Lung (tissue), 12 donors: ENCODE measurements around the gene GSK3A. TPM values are rescaled to one million over a fixed set of nuclear protein-coding genes. Genes with fewer than 3 reads are reported as not detected.

Source experiments
- ATAC-seq: fragments of 200-7000 bp; cut with Tn5 transposase; one replicate; pipeline ENCODE4 v1.9.1; 2020; ENCODE audit warnings: moderate number of reproducible peaks; ENCODE audit not compliant: insufficient read depth, low FRiP score
- DNase-seq, 3 donors: peaks; one replicate each; pipeline ENCODE4 v3.0.0-alpha.2; 2013 to 2017
- H3K27ac ChIP-seq, 2 donors: one replicate each; pipeline ENCODE4 v1.5.1; 2013; ENCODE audit warnings: mild to moderate bottlenecking in 2 of 2, moderate library complexity in 2 of 2, control low read depth in 1 of 2, inconsistent platforms in 1 of 2, low read depth in 1 of 2, low read length in 1 of 2
- H3K27me3 ChIP-seq, 3 donors: one replicate each; pipeline ENCODE4 v1.5.1; 2013; ENCODE audit warnings: low read length in 2 of 3; ENCODE audit not compliant: control insufficient read depth in 3 of 3, insufficient read depth in 3 of 3
- H3K36me3 ChIP-seq, 4 donors: one replicate each; pipeline ENCODE4 v1.5.1; 2013; ENCODE audit warnings: low read length in 4 of 4, mild to moderate bottlenecking in 1 of 4, moderate library complexity in 1 of 4; ENCODE audit not compliant: control insufficient read depth in 4 of 4, insufficient read depth in 4 of 4
- H3K4me1 ChIP-seq, 5 donors: one replicate each; pipeline ENCODE4 v1.5.1; 2013; ENCODE audit warnings: low read length in 5 of 5, mild to moderate bottlenecking in 2 of 5, moderate library complexity in 1 of 5; ENCODE audit not compliant: control insufficient read depth in 5 of 5, insufficient read depth in 5 of 5
- H3K4me3 ChIP-seq: one replicate; pipeline ENCODE4 v1.5.1; 2013; ENCODE audit warnings: mild to moderate bottlenecking, control low read depth, moderate library complexity
- H3K9ac ChIP-seq, 2 donors: one replicate each; pipeline ENCODE4 v1.5.1; 2013; ENCODE audit warnings: low read length in 2 of 2, control low read depth in 1 of 2; ENCODE audit not compliant: insufficient read depth in 1 of 2
- H3K9me3 ChIP-seq, 4 donors: one replicate each; pipeline ENCODE4 v1.5.1; 2013; ENCODE audit warnings: low read length in 3 of 4, mild to moderate bottlenecking in 1 of 4, moderate library complexity in 1 of 4; ENCODE audit not compliant: control insufficient read depth in 4 of 4, insufficient read depth in 3 of 4
- CTCF ChIP-seq: IDR thresholded peaks from 2 replicates; pipeline ENCODE4 v1.5.1; 2012; ENCODE audit warnings: mild to moderate bottlenecking; ENCODE audit errors: control extremely low read depth, extremely low read depth
- WGBS, 2 donors: extraction: QIAGEN DNeasy Blood & Tissue Kit; methylation state at CpG; one replicate each; pipeline ENCODE4 v1.1.7; 2013; 5-methylcytosine and 5-hydroxymethylcytosine counted together
- polyA plus RNA-seq, 2 donors: library from polyadenylated mRNA; stranded (reverse); fragments of 200-250 nt; gene quantifications; one replicate each; pipeline ENCODE4 v1.2.1, GENCODE V29; 2013
- total RNA-seq, 2 donors: library from RNA; depleted of rRNA in 1 of 2; stranded (reverse); fragments of >200 nt in 1 of 2; gene quantifications; one replicate each; pipeline ENCODE4 v1.2.1, GENCODE V29; 2014 to 2021
- donor health status: control.
- donor health status: control.
- donor health status: Bipolar disorder and iron deficiency.
- donor health status: healthy.
- donor health status: DM: yes; HTN: yes; CAD: no.

GSK3A gene
- total and polyA plus RNA-seq, 4 donors = 23.7 to 54.2 (median 46.2) TPM

- H3K36me3 ChIP-seq = peaks cover 0 to 19% (median 12%) of the 10 kb centered on the region in 4 donors
- peaks cover 19 to 47% (median 30%) of the 10 kb centered on the region in 5 donors for H3K4me1 ChIP-seq
- no peak for TF ChIP-seq CTCF
- no peaks in the 10 kb centered on the region for H3K9me3 ChIP-seq
- WGBS, 2 donors = 68% methylated on average over 5 of the region's 5 CpGs
- H3K4me3 ChIP-seq = no peak overlapping the region
- no peaks in the 10 kb centered on the region for H3K27me3 ChIP-seq
- peak overlapping the region; percentile 43 to 62 for H3K27ac ChIP-seq
- DNase-seq (peak in 2 of 3 donors; percentile 20 to 26), ATAC-seq (no peak)
- peak overlapping the region in 1 of 2 donors; percentile 63 for H3K9ac ChIP-seq
Observed at GRCh38 chr19:42278452-42279154, 36.2 kb upstream of the GSK3A start.

- TF ChIP-seq CTCF = no peak
- Histone ChIP-seq H3K36me3 (peaks cover 0 to 21% (median 17%) of the 10 kb centered on the region in 4 donors), H3K27me3 (no peaks in the 10 kb centered on the region), H3K4me3 (no peak overlapping the region), H3K27ac (peak overlapping the region; percentile 43 to 62), H3K9ac (peak overlapping the region in 1 of 2 donors; percentile 49), H3K4me1 (peaks cover 19 to 41% (median 24%) of the 10 kb centered on the region in 5 donors), H3K9me3 (no peaks in the 10 kb centered on the region)
- no peak for ATAC-seq
- WGBS, 2 donors = 49 to 52% methylated on average over 7 to 10 of the region's 10 CpGs
- peak in 1 of 3 donors; percentile 31 for DNase-seq
Observed at GRCh38 chr19:42277821-42278451, 35.5 kb upstream of the GSK3A start.

- Histone ChIP-seq H3K4me1 (peaks cover 13 to 34% (median 20%) of the 10 kb centered on the region in 5 donors), H3K27me3 (no peaks in the 10 kb centered on the region), H3K36me3 (peaks cover 4 to 32% (median 19%) of the 10 kb centered on the region in 4 donors), H3K27ac (no peak overlapping the region), H3K9ac (no peak overlapping the region), H3K4me3 (no peak overlapping the region), H3K9me3 (no peaks in the 10 kb centered on the region)
- WGBS, 2 donors = 89 to 92% methylated on average over 4 of the region's 4 CpGs
- TF ChIP-seq CTCF = no peak
- no peak for DNase-seq
- ATAC-seq = no peak
Observed at GRCh38 chr19:42276821-42277220, 34.4 kb upstream of the GSK3A start.
